ENCODE results near the gene HNF1B.
"Not testable (repeated sequence)": the region's sequence is repeated elsewhere in the genome, so short reads cannot be mapped to it uniquely, and the experiment has no call there.

The HNF1B gene, protein sequence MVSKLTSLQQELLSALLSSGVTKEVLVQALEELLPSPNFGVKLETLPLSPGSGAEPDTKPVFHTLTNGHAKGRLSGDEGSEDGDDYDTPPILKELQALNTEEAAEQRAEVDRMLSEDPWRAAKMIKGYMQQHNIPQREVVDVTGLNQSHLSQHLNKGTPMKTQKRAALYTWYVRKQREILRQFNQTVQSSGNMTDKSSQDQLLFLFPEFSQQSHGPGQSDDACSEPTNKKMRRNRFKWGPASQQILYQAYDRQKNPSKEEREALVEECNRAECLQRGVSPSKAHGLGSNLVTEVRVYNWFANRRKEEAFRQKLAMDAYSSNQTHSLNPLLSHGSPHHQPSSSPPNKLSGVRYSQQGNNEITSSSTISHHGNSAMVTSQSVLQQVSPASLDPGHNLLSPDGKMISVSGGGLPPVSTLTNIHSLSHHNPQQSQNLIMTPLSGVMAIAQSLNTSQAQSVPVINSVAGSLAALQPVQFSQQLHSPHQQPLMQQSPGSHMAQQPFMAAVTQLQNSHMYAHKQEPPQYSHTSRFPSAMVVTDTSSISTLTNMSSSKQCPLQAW

DNA sequence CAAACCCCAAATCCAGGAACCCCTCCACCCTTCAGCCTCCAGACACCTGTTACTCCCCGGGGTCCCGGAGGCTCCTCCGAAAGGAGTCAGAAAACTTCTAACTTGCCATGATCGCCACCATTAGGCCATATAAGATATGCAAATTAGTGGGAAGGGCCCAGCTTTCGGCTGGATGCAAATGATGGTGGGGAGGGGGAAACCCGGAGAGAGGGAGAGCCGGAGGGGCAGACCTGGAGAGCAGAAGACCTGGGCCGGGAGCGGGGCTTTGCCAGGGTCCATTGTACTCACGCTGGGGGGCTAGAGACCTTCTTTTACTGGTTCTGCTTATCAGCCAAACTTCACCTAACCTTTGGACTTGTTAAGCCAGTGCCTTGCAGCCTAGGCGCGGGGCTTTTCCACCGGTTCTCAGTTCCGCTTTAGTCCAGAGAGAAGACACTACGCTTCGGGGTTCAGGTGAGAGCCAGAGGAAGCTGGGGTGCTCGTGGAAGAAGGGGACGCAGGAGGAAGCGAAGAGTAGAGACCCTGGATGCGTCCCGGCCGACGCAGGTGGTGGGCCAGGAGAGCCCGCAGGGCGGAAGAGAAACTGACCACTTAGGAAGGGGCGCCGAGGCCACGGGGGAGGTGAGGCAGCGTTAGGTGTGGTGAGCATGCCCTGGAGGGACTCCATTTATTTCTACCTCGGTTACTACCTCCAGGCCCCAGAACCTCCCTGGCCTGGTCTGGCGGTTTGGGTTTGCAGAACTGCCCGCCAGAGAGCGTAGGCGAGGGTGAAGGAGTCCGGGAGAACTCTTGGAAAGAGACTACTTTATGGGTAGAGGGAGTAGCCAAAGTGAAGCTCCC, at the start of gene HNF1B:
Gene HNF1B, minus strand, starts transcription at position 99 of the 840 bp plus-strand sequence. CDS start 175 bp downstream, outside the sequence.
- no peak for DNase-seq

DNA sequence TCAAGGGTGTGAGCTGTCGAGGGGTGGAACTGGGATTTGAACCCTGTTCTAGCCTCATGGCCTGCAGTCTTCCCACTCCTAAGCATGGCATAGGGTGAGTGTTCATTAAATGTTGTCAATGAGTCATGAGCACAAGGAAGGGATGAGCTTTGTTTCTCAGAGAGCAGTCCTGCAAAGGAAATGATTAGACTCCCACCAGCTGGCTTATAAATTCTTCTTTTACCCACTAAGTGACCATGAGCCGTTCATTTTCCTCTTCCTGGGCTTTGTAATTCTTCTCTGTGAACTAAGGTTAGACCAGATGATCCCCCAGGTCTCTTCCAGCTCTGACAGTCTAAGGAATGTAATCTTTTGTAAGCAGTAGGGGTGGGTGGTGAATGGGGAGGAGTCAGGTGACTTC, 47.9 kb upstream of the HNF1B start:
- DNase-seq = no peak

DNA sequence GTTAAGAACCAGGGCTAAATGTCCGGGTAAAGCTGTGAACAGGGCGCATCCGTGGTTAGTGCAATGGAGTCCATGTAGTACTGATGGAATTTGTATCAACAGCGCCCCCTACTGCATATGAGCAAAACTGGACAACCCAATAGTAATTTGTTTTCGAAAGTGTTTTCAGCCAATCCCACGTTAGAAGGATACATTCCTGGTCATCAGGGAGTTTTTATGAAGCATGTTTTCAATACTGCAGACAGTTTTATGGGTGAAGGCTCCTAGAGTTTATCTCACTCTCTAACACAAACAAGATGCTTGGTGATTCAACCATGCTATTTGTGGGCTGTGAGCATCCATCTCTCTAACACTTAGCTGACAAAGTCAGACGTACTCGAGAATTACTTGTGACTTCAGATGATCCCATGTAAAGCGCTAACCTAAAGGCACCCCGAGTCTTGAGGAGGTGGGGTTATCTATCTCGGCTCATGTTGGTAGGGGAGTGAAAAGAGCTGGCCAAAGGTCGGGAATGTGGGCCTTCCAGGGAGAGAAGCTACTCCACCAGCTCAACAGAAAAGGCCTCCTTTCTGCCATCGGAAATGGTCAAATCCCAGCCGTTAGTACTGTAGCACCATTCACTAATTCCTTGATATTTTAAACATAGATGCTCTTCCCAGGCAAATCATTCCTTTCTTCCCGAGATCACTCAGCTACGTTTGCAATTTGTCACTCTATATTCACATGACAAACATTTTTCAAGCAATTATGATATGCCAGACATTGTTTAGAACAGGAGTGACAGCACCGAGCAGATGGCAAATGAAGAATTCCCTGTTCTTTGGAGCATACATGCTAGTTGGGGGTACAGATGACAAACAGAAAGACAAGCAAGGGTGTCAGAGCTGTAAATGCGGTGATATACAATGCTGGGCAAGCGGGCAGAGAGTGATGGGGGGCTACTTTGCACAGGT, 46.9 kb upstream of the HNF1B start:
- DNase-seq = peak; percentile 74

DNA sequence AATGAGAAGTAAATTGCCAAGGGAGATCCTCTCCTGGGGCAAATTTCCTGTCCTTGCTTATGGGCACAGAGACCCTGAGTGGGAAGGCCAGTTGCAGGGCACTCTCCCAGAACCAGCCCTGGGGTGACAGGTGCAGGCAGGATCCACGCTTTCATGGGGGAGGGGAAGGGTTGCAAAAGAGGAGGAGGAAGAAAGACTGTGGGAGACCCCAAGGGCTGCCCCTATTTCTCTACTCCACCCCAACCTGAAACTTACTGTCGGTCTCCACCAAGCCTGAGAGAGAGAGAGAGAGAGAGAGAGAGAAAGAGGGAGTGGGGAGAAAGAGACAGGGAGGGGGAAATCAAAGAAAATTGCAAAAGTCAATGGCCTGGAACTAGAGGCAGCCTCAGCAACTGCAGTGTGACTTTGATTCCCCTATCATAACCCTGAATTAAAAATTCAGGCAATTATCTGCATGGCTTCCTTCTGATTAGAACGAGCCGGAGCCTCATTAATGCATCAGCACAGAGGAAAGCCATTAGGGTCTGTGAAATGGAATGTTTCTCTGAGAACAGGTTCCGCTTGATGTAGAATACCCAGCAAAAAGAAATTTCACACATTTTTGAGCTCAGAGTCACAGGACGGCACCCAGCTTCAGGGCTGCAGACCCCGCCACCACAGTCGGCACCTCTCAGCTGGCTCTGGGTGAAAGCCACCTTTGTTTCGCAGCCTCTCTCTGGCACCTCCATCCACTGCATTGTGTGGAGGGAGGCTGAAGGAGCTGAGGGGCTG, 45.1 kb upstream of the HNF1B start:
- no peak for DNase-seq

DNA sequence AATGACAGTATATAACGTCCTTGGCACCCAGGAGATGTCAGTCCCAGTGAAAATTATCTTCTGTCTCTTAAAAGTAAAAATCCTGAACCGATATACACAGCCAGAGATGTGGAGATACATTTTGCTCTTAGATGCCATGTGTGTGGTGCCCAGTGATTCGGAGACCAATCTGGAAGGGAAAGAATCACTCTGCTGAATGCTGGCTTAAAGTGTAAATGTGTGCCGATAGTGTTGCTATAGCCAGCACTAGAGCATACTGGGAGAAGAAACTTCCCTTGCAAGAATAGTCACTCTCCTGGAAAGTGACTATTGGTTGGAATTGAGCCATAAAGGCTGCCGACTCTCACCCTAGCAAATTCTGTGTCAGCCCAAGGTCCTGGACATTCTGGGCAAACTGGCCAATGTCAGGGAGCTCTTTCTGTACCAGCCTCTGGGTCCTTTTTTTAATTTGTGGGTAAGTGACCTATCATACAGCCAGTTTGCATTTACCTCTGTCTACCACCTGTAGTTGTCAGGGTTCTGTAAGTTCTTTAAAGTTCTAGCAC, 44.2 kb upstream of the HNF1B start:
- DNase-seq = no peak

GRCh38 chr17:37788526-37788925, 43.7 kb upstream of the HNF1B start:
- DNase-seq = no peak

GRCh38 chr17:37787055-37787757, 42.3 kb upstream of the HNF1B start:
- no peak for DNase-seq

GRCh38 chr17:37786481-37786880, 41.6 kb upstream of the HNF1B start:
- DNase-seq = no peak

DNA sequence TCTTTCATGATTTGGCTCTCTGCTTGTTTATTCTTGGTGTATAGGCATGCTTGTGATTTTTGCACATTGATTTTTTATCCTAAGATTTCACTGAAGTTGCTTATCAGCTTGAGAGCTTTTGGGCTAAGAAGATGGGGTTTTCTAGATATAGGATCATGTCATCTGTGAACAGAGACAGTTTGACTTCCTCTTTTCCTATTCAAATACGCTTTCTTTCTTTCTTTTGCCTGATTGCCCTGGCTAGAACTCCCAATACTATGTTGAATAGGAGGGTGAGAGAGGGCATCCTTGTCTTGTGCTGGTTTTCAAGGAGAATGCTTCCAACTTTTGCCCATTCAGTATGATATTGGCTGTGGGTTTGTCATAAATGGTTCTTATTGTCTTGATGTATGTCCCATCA, 37.6 kb upstream of the HNF1B start:
- not testable (repeated sequence) for DNase-seq

GRCh38 chr17:37781451-37781850, 36.6 kb upstream of the HNF1B start:
- DNase-seq = no peak

DNA sequence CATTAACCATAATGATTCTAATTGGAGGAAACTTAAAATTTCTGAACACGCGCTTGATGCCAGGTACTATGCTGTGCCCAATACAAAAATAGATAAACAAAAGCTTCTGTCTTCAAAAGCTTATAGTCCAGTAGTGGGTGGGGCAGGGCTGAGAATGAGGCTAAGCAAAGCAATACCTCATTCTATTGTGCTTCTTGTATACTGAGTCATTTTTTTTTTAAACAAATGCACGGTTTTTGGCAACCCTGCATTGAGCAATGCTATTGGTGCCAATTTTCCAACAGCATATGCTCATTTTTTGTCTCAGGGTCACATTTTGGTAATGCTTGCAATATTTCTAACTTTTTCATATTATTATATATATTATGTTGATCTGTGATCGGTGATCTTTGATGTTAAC, 34.7 kb upstream of the HNF1B start:
- DNase-seq = no peak

GRCh38 chr17:37774504-37774903, 29.6 kb upstream of the HNF1B start:
- no peak for DNase-seq

- DNase-seq = no peak
Measured at GRCh38 chr17:37772982-37773381, 28.1 kb upstream of the HNF1B start.

- peak; percentile 65 for DNase-seq
Measured at GRCh38 chr17:37770631-37771518, 26.0 kb upstream of the HNF1B start.

DNA sequence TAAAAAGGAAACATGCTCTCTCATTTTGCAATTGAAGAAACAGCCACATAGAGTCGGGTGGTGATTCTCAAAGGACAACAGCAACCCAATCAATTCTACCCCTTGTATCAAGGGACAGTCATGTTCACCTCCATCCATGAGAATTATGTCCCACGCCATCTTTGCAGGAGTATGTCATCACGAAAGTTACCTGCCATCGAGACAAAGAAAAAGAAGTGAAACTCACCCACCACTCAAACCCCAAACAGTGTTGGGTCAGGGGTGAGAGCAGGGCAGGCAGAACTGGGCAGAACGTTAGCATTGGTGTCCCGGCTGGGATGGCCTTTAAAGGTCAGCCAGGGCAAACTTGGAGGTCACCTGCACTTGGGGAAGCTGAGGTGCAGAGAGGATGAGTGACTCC, 24.2 kb upstream of the HNF1B start:
- DNase-seq = no peak

GRCh38 chr17:37768438-37768837, 23.6 kb upstream of the HNF1B start:
- DNase-seq = no peak

GRCh38 chr17:37766971-37767370, 22.1 kb upstream of the HNF1B start:
- DNase-seq = no peak

DNA sequence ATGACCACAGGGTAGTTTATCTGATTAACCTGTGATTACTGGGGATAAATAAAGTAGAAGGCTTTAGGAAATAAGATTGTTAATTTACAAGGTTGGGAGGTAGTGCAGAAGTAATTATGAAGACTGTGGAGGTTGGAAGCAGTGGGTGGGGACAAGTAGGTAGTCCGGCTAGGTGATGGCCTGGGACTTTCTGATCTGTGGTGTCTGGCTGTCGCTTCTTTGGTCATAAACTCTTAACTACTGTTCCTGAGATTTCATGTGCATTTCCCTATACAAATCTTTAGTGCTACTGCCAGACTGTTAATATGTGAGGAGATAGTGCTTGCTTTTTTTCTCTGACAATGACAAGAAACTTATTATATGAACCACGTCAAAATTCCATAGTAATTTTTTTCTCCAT, 19.5 kb upstream of the HNF1B start:
- DNase-seq = no peak

GRCh38 chr17:37762666-37763065, 17.8 kb upstream of the HNF1B start:
- DNase-seq = no peak

DNA sequence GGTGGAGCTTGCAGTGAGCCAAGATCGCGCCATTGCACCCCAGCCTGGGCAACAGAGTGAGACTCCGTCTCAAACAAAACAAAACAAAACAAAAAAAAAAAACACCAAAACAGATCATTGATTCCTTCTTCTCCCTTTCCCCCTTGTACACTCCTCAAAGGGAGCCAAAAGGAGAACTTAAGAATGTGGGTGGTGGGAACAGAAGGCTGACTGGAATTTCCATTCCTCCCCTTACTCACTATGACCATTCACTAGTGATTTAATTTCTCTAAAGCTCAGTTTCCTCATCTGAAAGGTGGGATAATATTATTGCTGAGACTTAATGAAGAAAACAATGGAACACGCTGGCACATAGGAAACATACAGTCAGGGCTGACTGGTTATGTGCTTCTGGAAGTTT, 17.1 kb upstream of the HNF1B start:
- DNase-seq = no peak

Data from hematopoietic multipotent progenitor cell treated with erythropoietin and hydrocortisone succinate and interleukin-3 and kit ligand, for 6 days (in vitro differentiated cells).